H1 (cell line): ENCODE data around the gene PRKCA. TPM values are rescaled to one million over a fixed set of nuclear protein-coding genes. Genes with fewer than 3 reads are reported as not detected.

Experiments
- CTCF ChIA-PET: fragments of 300-600 bp; sonication (Branson Sonifier 250); formaldehyde crosslinking; loops from one replicate; lab custom pipeline; 2021; ENCODE audit not compliant: partially characterized antibody; lab: Charles Lee
- POLR2A ChIA-PET: fragments of 300-600 bp; sonication (Branson Sonifier 250); formaldehyde crosslinking; loops from one replicate; lab custom pipeline; 2021; ENCODE audit warnings: inconsistent platforms; ENCODE audit not compliant: partially characterized antibody; lab: Charles Lee
- DNase-seq, 2 experiments: peaks; one replicate each; pipeline versions ENCODE4 v3.0.0 to v3.0.0-alpha.2; 2010 to 2022; ENCODE audit warnings: low spot score in 2 of 2, low read depth in 1 of 2, mixed read lengths in 1 of 2
- FAIRE-seq: peaks from 2 replicates; lab custom pipeline; 2011; peaks lifted over from hg19 to GRCh38; lab: Jason Lieb, UNC
- H2AFZ ChIP-seq: 2 replicates; pipeline ENCODE4 v1.8.1; 2012; ENCODE audit warnings: low read length, inconsistent platforms
- H2AK5ac ChIP-seq: 2 replicates; pipeline ENCODE4 v1.6.1; 2013; ENCODE audit warnings: low read depth, low read length
- H2BK120ac ChIP-seq: replicated peaks from 2 replicates; pipeline ENCODE3; 2013; ENCODE audit warnings: low read depth, low read length, inconsistent platforms
- H2BK12ac ChIP-seq: 2 replicates; pipeline ENCODE4 v1.6.1; 2013; ENCODE audit warnings: low read depth, low read length
- H2BK15ac ChIP-seq: 2 replicates; pipeline ENCODE4 v1.6.1; 2013; ENCODE audit warnings: low read length
- H2BK20ac ChIP-seq: 2 replicates; pipeline ENCODE4 v1.6.1; 2013; ENCODE audit warnings: low read length
- H2BK5ac ChIP-seq: 2 replicates; pipeline ENCODE4 v1.6.1; 2013; ENCODE audit warnings: low read depth, low read length
- H3K14ac ChIP-seq: 2 replicates; pipeline ENCODE4 v1.6.1; 2013; ENCODE audit warnings: inconsistent platforms; ENCODE audit not compliant: insufficient read length
- H3K18ac ChIP-seq: 2 replicates; pipeline ENCODE4 v1.6.1; 2013; ENCODE audit warnings: low read length; ENCODE audit errors: extremely low read depth
- H3K23ac ChIP-seq: 2 replicates; pipeline ENCODE4 v1.6.1; 2013; ENCODE audit warnings: inconsistent platforms; ENCODE audit not compliant: insufficient read length
- H3K23me2 ChIP-seq: 2 replicates; pipeline ENCODE4 v1.6.1; 2013; ENCODE audit warnings: low read depth, low read length
- H3K27ac ChIP-seq: 2 replicates; pipeline ENCODE4 v1.6.1; 2011; ENCODE audit warnings: low read depth, low read length, inconsistent platforms
- H3K27me3 ChIP-seq, 4 experiments: replicated peaks in 1 of 4; 1 replicate in 1 of 4; 2 replicates in 3 of 4; pipeline versions ENCODE4 v1.6.1 to v1.8.1; 2011 to 2013; ENCODE audit warnings: low read length in 3 of 4, mild to moderate bottlenecking in 3 of 4, inconsistent platforms in 2 of 4, mixed read lengths in 2 of 4, moderate library complexity in 1 of 4; ENCODE audit not compliant: control insufficient read depth in 3 of 4, insufficient read depth in 3 of 4; ENCODE audit errors: extremely low read depth in 1 of 4
- H3K36me3 ChIP-seq, 4 experiments: 2 replicates each; pipeline versions ENCODE4 v1.6.1 to v1.8.1; 2011 to 2013; ENCODE audit warnings: mild to moderate bottlenecking in 4 of 4, low read length in 3 of 4, moderate library complexity in 2 of 4, control low read depth in 1 of 4, inconsistent platforms in 1 of 4; ENCODE audit not compliant: insufficient read depth in 4 of 4, control insufficient read depth in 2 of 4
- H3K4ac ChIP-seq: replicated peaks from 2 replicates; pipeline ENCODE3; 2013; ENCODE audit warnings: low read length, low read depth, mixed read lengths, inconsistent platforms; ENCODE audit not compliant: insufficient read length
- H3K4me1 ChIP-seq, 4 experiments: replicated peaks in 1 of 4; 1 replicate in 1 of 4; 2 replicates in 3 of 4; pipeline versions ENCODE4 v1.6.1 to v1.8.1; 2011 to 2013; ENCODE audit warnings: low read length in 3 of 4, inconsistent platforms in 2 of 4, mixed read lengths in 1 of 4; ENCODE audit not compliant: insufficient read depth in 4 of 4, control insufficient read depth in 3 of 4
- H3K4me2 ChIP-seq, 2 experiments: 2 replicates each; pipeline versions ENCODE4 v1.6.1 to v1.8.1; 2011 to 2013; ENCODE audit warnings: low read depth in 2 of 2, low read length in 2 of 2, control low read depth in 1 of 2, inconsistent platforms in 1 of 2, mild to moderate bottlenecking in 1 of 2; ENCODE audit not compliant: insufficient read depth in 1 of 2
- H3K4me3 ChIP-seq, 4 experiments: fragments of 200-600, 300-600 bp in 1 of 4; sonication (generic), shearing (Covaris generic), sonication (Bioruptor Twin) in 1 of 4; 2 replicates each; pipeline versions ENCODE4 v1.5.1 to v1.8.1; 2011 to 2016; ENCODE audit warnings: low read length in 4 of 4, low read depth in 3 of 4, control low read depth in 2 of 4, inconsistent platforms in 2 of 4, mild to moderate bottlenecking in 2 of 4, mixed read lengths in 1 of 4, moderate library complexity in 1 of 4; ENCODE audit not compliant: insufficient read depth in 2 of 4; ENCODE audit errors: extremely low read depth in 1 of 4
- H3K56ac ChIP-seq: replicated peaks from 2 replicates; pipeline ENCODE3; 2013; ENCODE audit warnings: low read depth, mild to moderate bottlenecking, mixed read lengths, low read length, inconsistent platforms; ENCODE audit not compliant: insufficient read length
- H3K79me1 ChIP-seq: 2 replicates; pipeline ENCODE4 v1.6.1; 2013; ENCODE audit warnings: low read depth, low read length, control low read depth
- H3K79me2 ChIP-seq, 2 experiments: 2 replicates each; pipeline versions ENCODE4 v1.6.1 to v1.8.1; 2012 to 2013; ENCODE audit warnings: low read length in 2 of 2, mild to moderate bottlenecking in 2 of 2, inconsistent platforms in 1 of 2; ENCODE audit not compliant: insufficient read depth in 2 of 2, control insufficient read depth in 1 of 2
- H3K9ac ChIP-seq, 4 experiments: replicated peaks in 1 of 4; 1 replicate in 1 of 4; 2 replicates in 3 of 4; pipeline versions ENCODE4 v1.6.1 to v1.8.1; 2011 to 2013; ENCODE audit warnings: low read depth in 3 of 4, low read length in 3 of 4, control low read depth in 2 of 4, mild to moderate bottlenecking in 2 of 4, moderate library complexity in 2 of 4, inconsistent platforms in 1 of 4; ENCODE audit errors: extremely low read depth in 1 of 4
- H3K9me3 ChIP-seq, 2 experiments: 2 replicates each; pipeline versions ENCODE4 v1.6.1 to v1.8.1; 2012 to 2013; ENCODE audit warnings: mild to moderate bottlenecking in 2 of 2, moderate library complexity in 2 of 2, control low read depth in 1 of 2, inconsistent platforms in 1 of 2, low read depth in 1 of 2, low read length in 1 of 2, mixed read lengths in 1 of 2; ENCODE audit not compliant: insufficient read depth in 2 of 2
- H4K20me1 ChIP-seq, 2 experiments: replicated peaks in 1 of 2; 2 replicates each; pipeline versions ENCODE3 to v1.8.1; 2011 to 2013; ENCODE audit warnings: inconsistent platforms in 2 of 2, low read length in 2 of 2, mild to moderate bottlenecking in 1 of 2; ENCODE audit not compliant: insufficient read depth in 2 of 2, control insufficient read depth in 1 of 2
- H4K5ac ChIP-seq: 2 replicates; pipeline ENCODE4 v1.6.1; 2013; ENCODE audit warnings: low read length, low read depth, mixed read lengths, inconsistent platforms; ENCODE audit not compliant: insufficient read length
- H4K8ac ChIP-seq: 2 replicates; pipeline ENCODE4 v1.8.0; 2013; ENCODE audit warnings: mild to moderate bottlenecking, moderate library complexity, low read length, inconsistent platforms; ENCODE audit not compliant: insufficient read depth; ENCODE audit errors: extremely low read depth
- H4K91ac ChIP-seq: replicated peaks from 2 replicates; pipeline ENCODE3; 2013; ENCODE audit warnings: low read length, mixed read lengths, inconsistent platforms; ENCODE audit not compliant: insufficient read length
- CBX8 ChIP-seq: fragments of 300-800, 300-1000 bp; sonication (generic); IDR thresholded peaks from 2 replicates; pipeline ENCODE4 v1.7.1; 2016; ENCODE audit warnings: low read depth, low read length, borderline replicate concordance
- CEBPB ChIP-seq: IDR thresholded peaks from 2 replicates; pipeline ENCODE4 v1.6.1; 2012; ENCODE audit warnings: low read depth, low read length
- CHD1 ChIP-seq: IDR thresholded peaks from 2 replicates; pipeline ENCODE4 v1.6.1; 2012; ENCODE audit warnings: low read depth, low read length, improper control_type of control experiment
- CREB1 ChIP-seq: IDR thresholded peaks from 2 replicates; pipeline ENCODE4 v1.6.1; 2012; ENCODE audit warnings: inconsistent platforms
- CTBP2 ChIP-seq: IDR thresholded peaks from 2 replicates; pipeline ENCODE4 v1.7.0; 2011; ENCODE audit warnings: borderline replicate concordance, mild to moderate bottlenecking, moderate library complexity, mixed read lengths, low read length; ENCODE audit not compliant: insufficient read depth, insufficient read length
- FOSL1 ChIP-seq: IDR thresholded peaks from 2 replicates; pipeline ENCODE4 v1.6.1; 2011; ENCODE audit warnings: mild to moderate bottlenecking, low read depth, low read length, moderate library complexity; ENCODE audit not compliant: insufficient read depth
- HDAC2 ChIP-seq, 2 experiments: fragments of 300-600 bp in 1 of 2; sonication (generic) in 1 of 2; IDR thresholded peaks; 2 replicates each; pipeline ENCODE4 v1.6.1; 2011 to 2012; ENCODE audit warnings: low read depth in 2 of 2, low read length in 2 of 2, mild to moderate bottlenecking in 2 of 2, moderate library complexity in 2 of 2, borderline replicate concordance in 1 of 2, inconsistent platforms in 1 of 2
- HDAC6 ChIP-seq: IDR thresholded peaks from one replicate; pipeline ENCODE4 v1.7.1; 2012; ENCODE audit warnings: low read depth, mild to moderate bottlenecking, inconsistent platforms, low read length, moderate library complexity
- JUN ChIP-seq: IDR thresholded peaks from 2 replicates; pipeline ENCODE4 v1.6.1; 2011; ENCODE audit warnings: low read depth, mild to moderate bottlenecking, improper control_type of control experiment, low read length
- NANOG ChIP-seq: IDR thresholded peaks from 2 replicates; pipeline ENCODE4 v1.6.1; 2011; ENCODE audit warnings: low read length, low read depth, mild to moderate bottlenecking, inconsistent platforms; ENCODE audit not compliant: insufficient read depth, poor library complexity, severe bottlenecking
- RFX5 ChIP-seq: IDR thresholded peaks from 2 replicates; pipeline ENCODE4 v1.6.1; 2011; ENCODE audit warnings: low read depth, low read length, improper control_type of control experiment, borderline replicate concordance
- SP4 ChIP-seq: IDR thresholded peaks from 2 replicates; pipeline ENCODE4 v1.6.1; 2012; ENCODE audit warnings: low read length, inconsistent platforms
- TBP ChIP-seq: IDR thresholded peaks from 2 replicates; pipeline ENCODE4 v1.6.1; 2011; ENCODE audit warnings: low read depth, low read length, improper control_type of control experiment
- TEAD4 ChIP-seq: IDR thresholded peaks from 2 replicates; pipeline ENCODE4 v1.6.1; 2012; ENCODE audit warnings: low read depth, low read length, inconsistent platforms, mixed read lengths
- WGBS, 2 experiments: shearing (Covaris generic) in 1 of 2; methylation state at CpG; one replicate each; pipeline versions ENCODE4 v1.1.6 to v1.1.7; 2013 to 2015; ENCODE audit warnings: low lambda C conversion rate in 2 of 2, mixed read lengths in 2 of 2, inconsistent platforms in 1 of 2, low coverage in 1 of 2, missing lambda C conversion rate in 1 of 2; ENCODE audit not compliant: insufficient replicate concordance in 2 of 2, insufficient coverage in 1 of 2, insufficient read length in 1 of 2; ENCODE audit errors: extremely low coverage in 1 of 2, missing lambda C conversion rate in 1 of 2; 5-methylcytosine and 5-hydroxymethylcytosine counted together
- polyA plus RNA-seq, 7 experiments: library from polyadenylated mRNA; depleted of rRNA in 3 of 7; stranded (reverse) in 5 of 7; unstranded in 2 of 7; fragments of >200 nt in 5 of 7; fragments of 200-250 nt in 2 of 7; gene quantifications; 1 replicate in 5 of 7; 2 replicates in 1 of 7; 4 replicates in 1 of 7; pipeline versions ENCODE4 v1.2.1 to v1.2.3, GENCODE V29; 2011 to 2013; ENCODE audit warnings: missing spikeins in 2 of 7, mixed read lengths in 2 of 7
- total RNA-seq: library from RNA; stranded (reverse); fragmentation: NEBNext Ultra II Directional; extraction: Animal tissue kit (Norgen Biotek cat#: 25700); gene quantifications from 2 replicates; pipeline ENCODE4 v1.2.1, GENCODE V29; 2021

The PRKCA gene
- total and polyA plus RNA-seq, 2 of the 8 experiments (the other 6 are each of a cell fraction or from before 2014, with no cell fraction given), result 5.8 to 17.8 TPM

- H3K4me2 ChIP-seq, result no peak overlapping the region
- H3K23me2 ChIP-seq, result no peaks in the 10 kb centered on the region
- H2BK5ac ChIP-seq, result no peak overlapping the region
- H3K4me3 ChIP-seq, result no peak overlapping the region
- no peak overlapping the region for H3K14ac ChIP-seq
- H4K20me1 ChIP-seq, result no peaks in the 10 kb centered on the region
- no peak overlapping the region for H4K91ac ChIP-seq
- H3K23ac ChIP-seq, result no peak overlapping the region
- no peak overlapping the region for H2BK20ac ChIP-seq
- no peaks in the 10 kb centered on the region; a peak in 1 of 7 replicates for H3K27me3 ChIP-seq
- no peak for DNase-seq
- no peaks in the 10 kb centered on the region for H3K79me1 ChIP-seq
- H3K56ac ChIP-seq, result no peak overlapping the region
- no peak overlapping the region for H2BK15ac ChIP-seq
- H3K9me3 ChIP-seq, result no peaks in the 10 kb centered on the region
- H3K79me2 ChIP-seq, result no peaks in the 10 kb centered on the region
- 90 to 100% methylated on average over 2 to 3 of the region's 3 CpGs for WGBS, 2 experiments
- no peak overlapping the region for H2BK120ac ChIP-seq
- H3K36me3 ChIP-seq, result no peaks in the 10 kb centered on the region
- no peak overlapping the region for H3K4ac ChIP-seq
- H4K5ac ChIP-seq, result no peak overlapping the region
- no peak for FAIRE-seq
- ChIA-PET POLR2A (no interaction called here), CTCF (interaction anchor here (0.6 kb wide), 1 partner anchor 331 kb away, joined by 3 read pairs; no protein-coding TSS in a partner anchor)
- no peak overlapping the region for H3K27ac ChIP-seq
- H4K8ac ChIP-seq, result no peak overlapping the region
- H3K18ac ChIP-seq, result no peak overlapping the region
- TF ChIP-seq TEAD4 (no peak), CEBPB (no peak), CBX8 (no peak), TBP (no peak), FOSL1 (no peak), JUN (no peak), NANOG (no peak), CREB1 (no peak), HDAC6 (no peak), SP4 (no peak), CHD1 (no peak), CTBP2 (no peak), HDAC2 (IDR thresholded peaks at IDR 0.05; ENCODE audit: borderline replicate concordance in 1 of 2, low read depth in 2 of 2, low read length in 2 of 2) (no peak), RFX5 (no peak)
- no peak overlapping the region for H2BK12ac ChIP-seq
- H2AFZ ChIP-seq, result no peak overlapping the region
- H3K4me1 ChIP-seq, result peaks cover 0 to 5% (median 0%) of the 10 kb centered on the region in 4 experiments; a peak in 2 of 7 replicates
- no peak overlapping the region for H3K9ac ChIP-seq
- H2AK5ac ChIP-seq, result no peak overlapping the region
These were observed 457.9 kb downstream of the PRKCA start for GRCh38 chr17:66760324-66760723.
